OCI-LY7 (cell line): ENCODE data around the gene HUNK. TPM values are rescaled to one million over a fixed set of nuclear protein-coding genes. Genes with fewer than 3 reads are reported as not detected.
"Not testable (repeated sequence)": the region's sequence is repeated elsewhere in the genome, so short reads cannot be mapped to it uniquely, and the experiment has no call there.

Source experiments
- BruUV-seq: library from RNA; stranded (reverse); fragments of 400-500 nt; replicated peaks from 2 replicates; lab custom pipeline; 2021; lab: Mats Ljungman, UMichigan
- CTCF ChIA-PET: fragments of 300-600 bp; sonication (Branson Sonifier 250); formaldehyde crosslinking; loops from one replicate; lab custom pipeline; 2022; ENCODE audit warnings: antibody characterized with exemption; ENCODE audit not compliant: unreplicated experiment; lab: Charles Lee
- POLR2A ChIA-PET: fragments of 300-600 bp; sonication (Branson Sonifier 250); formaldehyde crosslinking; loops from one replicate; lab custom pipeline; 2022; ENCODE audit warnings: antibody characterized with exemption; lab: Charles Lee
- DNase-seq: peaks from one replicate; pipeline ENCODE4 v3.0.0-alpha.2; 2015; ENCODE audit warnings: low spot score
- H2AFZ ChIP-seq: fragments of 200-600 bp; sonication (generic), shearing (Covaris generic); 2 replicates; pipeline ENCODE4 v1.6.1; 2014; ENCODE audit warnings: mild to moderate bottlenecking, antibody characterized with exemption, low read length, moderate library complexity
- H3K27ac ChIP-seq: fragments of 200-600 bp; sonication (generic); 2 replicates; pipeline ENCODE4 v1.5.1; 2014; ENCODE audit warnings: mixed run types, low read depth, mild to moderate bottlenecking, moderate library complexity, low read length, inconsistent platforms; ENCODE audit not compliant: poor library complexity, severe bottlenecking
- H3K36me3 ChIP-seq: fragments of 200-600 bp; sonication (generic); 2 replicates; pipeline ENCODE4 v1.6.1; 2014; ENCODE audit warnings: mild to moderate bottlenecking, antibody characterized with exemption, low read length, moderate library complexity, mixed read lengths; ENCODE audit not compliant: insufficient read depth
- H3K4me1 ChIP-seq: fragments of 200-600 bp; sonication (generic); 2 replicates; pipeline ENCODE4 v1.5.1; 2014; ENCODE audit warnings: mild to moderate bottlenecking, low read length; ENCODE audit not compliant: insufficient read depth, poor library complexity, severe bottlenecking
- H3K4me2 ChIP-seq: fragments of 200-600 bp; sonication (generic); 2 replicates; pipeline ENCODE4 v1.6.1; 2014; ENCODE audit warnings: mild to moderate bottlenecking, low read length
- H3K4me3 ChIP-seq: fragments of 200-600 bp; sonication (generic); 2 replicates; pipeline ENCODE4 v1.5.1; 2014; ENCODE audit warnings: mild to moderate bottlenecking, low read depth, low read length; ENCODE audit not compliant: poor library complexity, severe bottlenecking
- H3K79me2 ChIP-seq: fragments of 200-600 bp; sonication (generic); 2 replicates; pipeline ENCODE4 v1.6.1; 2016; ENCODE audit warnings: low read depth, mild to moderate bottlenecking, low read length, moderate library complexity, mixed read lengths; ENCODE audit not compliant: insufficient read depth
- H3K9me2 ChIP-seq: fragments of 200-600 bp; sonication (generic); 2 replicates; pipeline ENCODE4 v1.6.1; 2016; ENCODE audit warnings: mild to moderate bottlenecking, low read length, mixed read lengths; ENCODE audit not compliant: insufficient read depth
- H3K9me3 ChIP-seq: fragments of 200-600 bp; sonication (generic); 2 replicates; pipeline ENCODE4 v1.6.1; 2014; ENCODE audit warnings: mild to moderate bottlenecking, mixed run types, low read length, mixed read lengths
- H4K20me1 ChIP-seq: fragments of 200-600 bp; sonication (generic); 2 replicates; pipeline ENCODE4 v1.6.1; 2014; ENCODE audit warnings: mild to moderate bottlenecking, antibody characterized with exemption, low read length, moderate library complexity, mixed read lengths; ENCODE audit not compliant: insufficient read depth
- EZH2phosphoT487 ChIP-seq: fragments of 200-600 bp; sonication (generic); IDR thresholded peaks from 2 replicates; pipeline ENCODE4 v1.6.1; 2018; ENCODE audit warnings: low read depth, borderline replicate concordance, mild to moderate bottlenecking, mixed run types, antibody characterized with exemption, low read length, moderate library complexity, mixed read lengths
- intact Hi-C: fragments of 100-400 bp; cut with micrococcal nuclease; formaldehyde crosslinking; loops from one replicate; pipeline ENCODE4 v1.10.0; 2022; ENCODE audit not compliant: unreplicated experiment
- total RNA-seq, 2 experiments: library from RNA; depleted of rRNA in 1 of 2; stranded (reverse); fragments of >200 nt in 1 of 2; shearing (Covaris generic) in 1 of 2; gene quantifications; 2 replicates each; pipeline ENCODE4 v1.2.3, GENCODE V29; 2014 to 2022
- TF ChIP-seq, protein P1 (sequence below): fragments of 200-600 bp; sonication (generic); conservative IDR thresholded peaks from 2 replicates; pipeline ENCODE4 v1.5.1; 2014; ENCODE audit warnings: mild to moderate bottlenecking, antibody characterized with exemption, low read length, moderate library complexity, mixed read lengths

HUNK gene
- total RNA-seq, 2 experiments from 2014 or later: 0.35 to 5.5 TPM

DNA sequence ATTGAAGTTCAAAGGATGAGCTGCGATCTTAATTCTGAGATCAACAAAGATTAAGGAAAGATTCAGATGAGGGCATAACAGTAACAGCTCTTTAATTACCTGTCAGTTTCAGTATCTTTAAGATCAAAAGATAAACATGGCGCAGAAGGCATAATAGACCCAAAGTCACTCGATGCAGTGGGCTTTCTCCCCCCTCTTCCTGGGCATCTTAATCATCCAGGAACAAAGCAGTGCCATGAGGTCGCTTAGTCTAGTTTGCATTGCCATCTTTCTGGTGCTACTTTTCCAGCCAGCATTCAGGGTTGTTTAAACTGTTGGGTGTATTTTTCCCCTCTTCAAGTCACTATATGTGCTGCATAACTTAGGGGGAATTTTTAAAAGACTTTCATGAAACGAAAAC is 72.3 kb downstream of the HUNK start:
- BruUV-seq: no TSS peak
- CTCF ChIA-PET: no interaction called here

DNA sequence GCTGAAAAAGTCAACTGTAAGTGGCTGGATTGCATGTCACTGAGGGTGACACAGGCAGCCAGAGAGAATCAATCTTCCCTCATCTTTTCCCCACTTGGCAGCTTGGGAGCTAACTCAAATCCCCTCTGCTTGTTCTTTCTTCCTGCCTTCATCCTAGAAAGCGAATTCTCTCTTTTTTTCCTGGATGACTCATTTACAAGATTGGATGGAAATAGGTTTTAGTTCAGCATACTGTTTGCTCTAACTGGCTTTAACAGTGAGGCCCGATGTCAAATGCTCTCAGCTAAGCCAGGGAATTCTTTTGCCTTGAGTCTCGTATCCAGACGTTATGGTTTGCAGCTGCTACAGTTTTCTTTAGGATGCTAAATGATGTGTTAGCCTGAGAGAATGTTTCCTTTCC is 72.7 kb downstream of the HUNK start:
- DNase-seq: no peak
- intact Hi-C loops: no loop called here
- Histone ChIP-seq H3K4me1 (no peaks in the 10 kb centered on the region), H4K20me1 (no peaks in the 10 kb centered on the region), H3K79me2 (no peaks in the 10 kb centered on the region), H2AFZ (no peak overlapping the region), H3K4me3 (no peak overlapping the region), H3K9me3 (no peaks in the 10 kb centered on the region), H3K9me2 (no peaks in the 10 kb centered on the region), H3K36me3 (no peaks in the 10 kb centered on the region), H3K27ac (no peak overlapping the region), H3K4me2 (no peak overlapping the region)
- TF ChIP-seq, protein P1, sequence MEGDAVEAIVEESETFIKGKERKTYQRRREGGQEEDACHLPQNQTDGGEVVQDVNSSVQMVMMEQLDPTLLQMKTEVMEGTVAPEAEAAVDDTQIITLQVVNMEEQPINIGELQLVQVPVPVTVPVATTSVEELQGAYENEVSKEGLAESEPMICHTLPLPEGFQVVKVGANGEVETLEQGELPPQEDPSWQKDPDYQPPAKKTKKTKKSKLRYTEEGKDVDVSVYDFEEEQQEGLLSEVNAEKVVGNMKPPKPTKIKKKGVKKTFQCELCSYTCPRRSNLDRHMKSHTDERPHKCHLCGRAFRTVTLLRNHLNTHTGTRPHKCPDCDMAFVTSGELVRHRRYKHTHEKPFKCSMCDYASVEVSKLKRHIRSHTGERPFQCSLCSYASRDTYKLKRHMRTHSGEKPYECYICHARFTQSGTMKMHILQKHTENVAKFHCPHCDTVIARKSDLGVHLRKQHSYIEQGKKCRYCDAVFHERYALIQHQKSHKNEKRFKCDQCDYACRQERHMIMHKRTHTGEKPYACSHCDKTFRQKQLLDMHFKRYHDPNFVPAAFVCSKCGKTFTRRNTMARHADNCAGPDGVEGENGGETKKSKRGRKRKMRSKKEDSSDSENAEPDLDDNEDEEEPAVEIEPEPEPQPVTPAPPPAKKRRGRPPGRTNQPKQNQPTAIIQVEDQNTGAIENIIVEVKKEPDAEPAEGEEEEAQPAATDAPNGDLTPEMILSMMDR: no peak
- BruUV-seq: no TSS peak
- ChIA-PET POLR2A (interaction anchor here (0.5 to 0.6 kb wide), 2 partner anchors 305 to 545 kb away, joined by 3 read pairs; no protein-coding TSS in a partner anchor), CTCF (no interaction called here)

More for the DNA sequence above, 72.3 kb downstream of the HUNK start:
- Histone ChIP-seq H3K4me1 (no peaks in the 10 kb centered on the region), H3K27ac (no peak overlapping the region), H3K4me3 (no peak overlapping the region), H4K20me1 (no peaks in the 10 kb centered on the region), H3K4me2 (no peak overlapping the region), H2AFZ (no peak overlapping the region), H3K79me2 (no peaks in the 10 kb centered on the region), H3K9me2 (no peaks in the 10 kb centered on the region), H3K9me3 (no peaks in the 10 kb centered on the region), H3K36me3 (no peaks in the 10 kb centered on the region)
- intact Hi-C loops: no loop called here
- POLR2A ChIA-PET: interaction anchor here (0.5 to 0.6 kb wide), 2 partner anchors 43 to 305 kb away, joined by 3 read pairs; no protein-coding TSS in a partner anchor
- TF ChIP-seq, protein P1: no peak
- no peak for TF ChIP-seq EZH2phosphoT487
- DNase-seq: no peak

GRCh38 chr21:31946231-31946630 is 73.4 kb downstream of the HUNK start:
- no peak for DNase-seq
- H2AFZ ChIP-seq: no peak overlapping the region
- intact Hi-C loops: no loop called here
- H3K4me2 ChIP-seq: no peak overlapping the region
- no peak overlapping the region for H3K4me3 ChIP-seq
- POLR2A ChIA-PET: interaction anchor here (0.6 kb wide), 1 partner anchor 545 kb away, joined by 3 read pairs; no protein-coding TSS in a partner anchor
- no peaks in the 10 kb centered on the region for H3K4me1 ChIP-seq
- no peaks in the 10 kb centered on the region for H3K9me3 ChIP-seq
- CTCF ChIA-PET: no interaction called here
- no peaks in the 10 kb centered on the region for H3K79me2 ChIP-seq
- no peak overlapping the region for H3K27ac ChIP-seq
- H3K9me2 ChIP-seq: no peaks in the 10 kb centered on the region
- no peaks in the 10 kb centered on the region for H4K20me1 ChIP-seq
- BruUV-seq: no TSS peak
- H3K36me3 ChIP-seq: no peaks in the 10 kb centered on the region
- TF ChIP-seq EZH2phosphoT487: no peak
- TF ChIP-seq, protein P1: no peak

DNA sequence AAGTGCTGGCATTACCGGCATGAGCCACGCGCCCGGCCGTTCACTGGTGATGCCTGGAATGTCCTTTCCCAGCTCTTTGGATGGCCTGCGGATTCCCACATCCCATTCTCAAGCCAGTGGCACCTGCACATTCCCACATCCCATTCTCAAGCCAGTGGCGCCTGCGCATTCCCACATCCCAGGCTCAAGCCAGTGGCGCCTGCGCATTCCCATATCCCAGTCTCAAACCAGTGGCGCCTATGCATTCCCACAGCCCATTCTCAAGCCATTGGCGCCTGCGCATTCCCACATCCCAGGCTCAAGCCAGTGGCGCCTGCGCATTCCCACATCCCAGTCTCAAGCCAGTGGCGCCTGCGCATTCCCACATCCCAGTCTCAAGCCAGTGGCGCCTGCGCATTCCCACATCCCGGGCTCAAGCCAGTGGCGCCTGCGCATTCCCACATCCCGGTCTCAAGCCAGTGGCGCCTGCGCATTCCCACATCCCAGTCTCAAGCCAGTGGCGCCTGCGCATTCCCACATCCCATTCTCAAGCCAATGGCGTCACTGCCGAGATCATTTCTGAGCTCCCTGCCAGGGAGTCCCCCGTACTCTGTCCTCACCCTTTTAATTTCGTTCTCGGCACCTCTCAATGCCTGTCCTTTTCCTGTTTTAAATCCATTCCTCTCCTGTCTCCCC is 74.2 kb downstream of the HUNK start:
- BruUV-seq, H3K9me3 ChIP-seq, H2AFZ ChIP-seq, H3K36me3 ChIP-seq, H3K9me2 ChIP-seq, H3K4me3 ChIP-seq, H4K20me1 ChIP-seq, POLR2A ChIA-PET, H3K27ac ChIP-seq, H3K4me1 ChIP-seq, CTCF ChIA-PET, H3K4me2 ChIP-seq, H3K79me2 ChIP-seq, DNase-seq, intact Hi-C loops: not testable (repeated sequence)
